K562 (cell line): ENCODE data around the gene ZFYVE19. TPM values are rescaled to one million over a fixed set of nuclear protein-coding genes. Genes with fewer than 3 reads are reported as not detected.
A peak's percentile ranks its signal among the peaks of the same experiment; 100 is the strongest.

Source experiments
- CREM ChIP-seq: IDR thresholded peaks from 2 replicates; pipeline ENCODE4 v1.6.1; 2014; ENCODE audit warnings: antibody characterized with exemption, low read depth
- HDAC2 ChIP-seq: fragments of 450-650 bp; IDR thresholded peaks from 2 replicates; pipeline ENCODE4 v1.6.1; 2016; ENCODE audit warnings: mild to moderate bottlenecking
- HDAC3 ChIP-seq: fragments of 450-650 bp; IDR thresholded peaks from 2 replicates; pipeline ENCODE4 v1.6.1; 2018; ENCODE audit warnings: borderline replicate concordance, mild to moderate bottlenecking, moderate library complexity; ENCODE audit not compliant: partially characterized antibody
- HOMEZ ChIP-seq: fragments of 250-450 bp; sonication (Bioruptor Pico); IDR thresholded peaks from 2 replicates; pipeline ENCODE4 v1.4.0; 2020; ENCODE audit warnings: mild to moderate bottlenecking, moderate library complexity
- HSF4 ChIP-seq: fragments of 250-450 bp; sonication (Bioruptor Pico); IDR thresholded peaks from 2 replicates; pipeline ENCODE4 v2.1.2; 2022; ENCODE audit warnings: mild to moderate bottlenecking, moderate library complexity, borderline replicate concordance
- IRF2 ChIP-seq: sonication (generic); formaldehyde crosslinking; IDR thresholded peaks from 2 replicates; pipeline ENCODE4 v1.8.1; 2022; ENCODE audit warnings: mild to moderate bottlenecking, missing genetic modification reagents
- KDM4B ChIP-seq, 2 experiments: fragments of 450-650 bp in 1 of 2; sonication (generic) in 1 of 2; IDR thresholded peaks; 2 replicates each; pipeline ENCODE4 v1.6.1; 2016 to 2017; ENCODE audit warnings: borderline replicate concordance in 2 of 2, antibody characterized with exemption in 1 of 2, low read depth in 1 of 2, mild to moderate bottlenecking in 1 of 2
- KLF16 ChIP-seq: IDR thresholded peaks from 2 replicates; pipeline ENCODE4 v1.6.1; 2016; ENCODE audit warnings: antibody characterized with exemption
- RFX1 ChIP-seq: fragments of 450-650 bp; IDR thresholded peaks from 2 replicates; pipeline ENCODE4 v1.6.1; 2016; ENCODE audit warnings: mild to moderate bottlenecking, moderate library complexity
- SREBF1 ChIP-seq: fragments of 150-350 bp; IDR thresholded peaks from 2 replicates; pipeline ENCODE4 v1.6.1; 2014; ENCODE audit warnings: antibody characterized with exemption, low read depth, low read length, borderline replicate concordance
- TFAP4 ChIP-seq: sonication (generic); formaldehyde crosslinking; IDR thresholded peaks from 2 replicates; pipeline ENCODE4 v1.8.0; 2022; ENCODE audit warnings: missing genetic modification reagents, mild to moderate bottlenecking, moderate library complexity, borderline replicate concordance
- XRCC4 ChIP-seq: IDR thresholded peaks from one replicate; pipeline ENCODE4 v1.6.1; 2011; ENCODE audit not compliant: insufficient read depth, insufficient read length; ENCODE audit errors: extremely low read depth
- XRCC5 ChIP-seq: fragments of 200-400 bp; formaldehyde crosslinking; IDR thresholded peaks from 2 replicates; pipeline ENCODE4 v1.6.1; 2017; ENCODE audit warnings: low read depth, mild to moderate bottlenecking, low read length
- polyA plus RNA-seq, 8 experiments: library from polyadenylated mRNA; depleted of rRNA in 4 of 8; stranded (reverse) in 5 of 8; unstranded in 3 of 8; fragments of >200 nt; fragmentation: Nextera tagmentation in 2 of 8; fragmentation: Illumina TruSeq in 1 of 8; extraction: Ambion mirVana in 2 of 8; extraction: Trizol in 1 of 8; gene quantifications; 2 replicates each; pipeline versions ENCODE4 v1.2.1 to v1.2.3, GENCODE V29; 2011 to 2014; ENCODE audit warnings: inconsistent platforms in 1 of 8, missing spikeins in 1 of 8
- total RNA-seq, 7 experiments: library from RNA; depleted of rRNA in 6 of 7; stranded (reverse); fragments of >200 nt in 6 of 7; fragmentation: Illumina TruSeq in 2 of 7; extraction: Trizol in 2 of 7; gene quantifications; 2 replicates each; pipeline versions ENCODE4 v1.2.1 to v1.2.3, GENCODE V29; 2011 to 2021; ENCODE audit warnings: low replicate concordance in 1 of 7
- TF ChIP-seq, protein P1 (sequence below): IDR thresholded peaks from 2 replicates; pipeline ENCODE4 v1.6.1; 2016; ENCODE audit warnings: missing genetic modification characterization, missing compliant biosample characterization
- TF ChIP-seq, protein P2 (sequence below): sonication (generic); formaldehyde crosslinking; IDR thresholded peaks from 2 replicates; pipeline ENCODE4 v1.8.0; 2022; ENCODE audit warnings: mild to moderate bottlenecking, missing genetic modification reagents
- TF ChIP-seq, protein P3 (sequence below): sonication (generic); formaldehyde crosslinking; IDR thresholded peaks from 2 replicates; pipeline ENCODE4 v1.8.1; 2022; ENCODE audit warnings: missing genetic modification reagents

Gene ZFYVE19
- total and polyA plus RNA-seq, 9 of the 15 experiments (the other 6 are each of a cell fraction or from before 2014, with no cell fraction given): 1.5 to 36.8 (median 19.9) TPM

- TF ChIP-seq KLF16 (peak; percentile 64; the same call in 1 of the 2 replicates), KDM4B (IDR thresholded peaks at IDR 0.05; ENCODE audit: borderline replicate concordance in 2 of 2, low read depth in 1 of 2) (no peak), HOMEZ (CRISPR knock-in tag) (no peak), SREBF1 (0 out of 2 replicates have a peak, but pooled peaks have one; percentile 45), IRF2 (CRISPR knock-in tag) (no peak), HDAC2 (no peak), HSF4 (no peak), HDAC3 (no peak), CREM (peak; percentile 40), RFX1 (no peak), XRCC5 (peak; percentile 63; the same call in 1 of the 2 replicates), XRCC4 (no peak), TFAP4 (CRISPR knock-in tag) (peak; percentile 60; the same call in 1 of the 2 replicates)
- TF ChIP-seq, protein P1, sequence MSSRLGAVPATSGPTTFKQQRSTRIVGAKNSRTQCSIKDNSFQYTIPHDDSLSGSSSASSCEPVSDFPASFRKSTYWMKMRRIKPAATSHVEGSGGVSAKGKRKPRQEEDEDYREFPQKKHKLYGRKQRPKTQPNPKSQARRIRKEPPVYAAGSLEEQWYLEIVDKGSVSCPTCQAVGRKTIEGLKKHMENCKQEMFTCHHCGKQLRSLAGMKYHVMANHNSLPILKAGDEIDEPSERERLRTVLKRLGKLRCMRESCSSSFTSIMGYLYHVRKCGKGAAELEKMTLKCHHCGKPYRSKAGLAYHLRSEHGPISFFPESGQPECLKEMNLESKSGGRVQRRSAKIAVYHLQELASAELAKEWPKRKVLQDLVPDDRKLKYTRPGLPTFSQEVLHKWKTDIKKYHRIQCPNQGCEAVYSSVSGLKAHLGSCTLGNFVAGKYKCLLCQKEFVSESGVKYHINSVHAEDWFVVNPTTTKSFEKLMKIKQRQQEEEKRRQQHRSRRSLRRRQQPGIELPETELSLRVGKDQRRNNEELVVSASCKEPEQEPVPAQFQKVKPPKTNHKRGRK (tag): no peak
- TF ChIP-seq, protein P2, sequence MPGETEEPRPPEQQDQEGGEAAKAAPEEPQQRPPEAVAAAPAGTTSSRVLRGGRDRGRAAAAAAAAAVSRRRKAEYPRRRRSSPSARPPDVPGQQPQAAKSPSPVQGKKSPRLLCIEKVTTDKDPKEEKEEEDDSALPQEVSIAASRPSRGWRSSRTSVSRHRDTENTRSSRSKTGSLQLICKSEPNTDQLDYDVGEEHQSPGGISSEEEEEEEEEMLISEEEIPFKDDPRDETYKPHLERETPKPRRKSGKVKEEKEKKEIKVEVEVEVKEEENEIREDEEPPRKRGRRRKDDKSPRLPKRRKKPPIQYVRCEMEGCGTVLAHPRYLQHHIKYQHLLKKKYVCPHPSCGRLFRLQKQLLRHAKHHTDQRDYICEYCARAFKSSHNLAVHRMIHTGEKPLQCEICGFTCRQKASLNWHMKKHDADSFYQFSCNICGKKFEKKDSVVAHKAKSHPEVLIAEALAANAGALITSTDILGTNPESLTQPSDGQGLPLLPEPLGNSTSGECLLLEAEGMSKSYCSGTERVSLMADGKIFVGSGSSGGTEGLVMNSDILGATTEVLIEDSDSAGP (CRISPR knock-in tag): no peak
- TF ChIP-seq, protein P3, sequence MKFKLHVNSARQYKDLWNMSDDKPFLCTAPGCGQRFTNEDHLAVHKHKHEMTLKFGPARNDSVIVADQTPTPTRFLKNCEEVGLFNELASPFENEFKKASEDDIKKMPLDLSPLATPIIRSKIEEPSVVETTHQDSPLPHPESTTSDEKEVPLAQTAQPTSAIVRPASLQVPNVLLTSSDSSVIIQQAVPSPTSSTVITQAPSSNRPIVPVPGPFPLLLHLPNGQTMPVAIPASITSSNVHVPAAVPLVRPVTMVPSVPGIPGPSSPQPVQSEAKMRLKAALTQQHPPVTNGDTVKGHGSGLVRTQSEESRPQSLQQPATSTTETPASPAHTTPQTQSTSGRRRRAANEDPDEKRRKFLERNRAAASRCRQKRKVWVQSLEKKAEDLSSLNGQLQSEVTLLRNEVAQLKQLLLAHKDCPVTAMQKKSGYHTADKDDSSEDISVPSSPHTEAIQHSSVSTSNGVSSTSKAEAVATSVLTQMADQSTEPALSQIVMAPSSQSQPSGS (CRISPR knock-in tag): no peak
Measured at GRCh38 chr15:40857601-40858341, 50.9 kb downstream of the ZFYVE19 start (continued).
